AG08396 (cell line): ENCODE measurements around the gene RNF4.
"Not testable (repeated sequence)": the region's sequence is repeated elsewhere in the genome, so short reads cannot be mapped to it uniquely, and the experiment has no call there.

ENCODE experiments used
- DNase-seq: peaks from one replicate; pipeline ENCODE4 v3.0.0; 2012; ENCODE audit warnings: low spot score, mixed read lengths

Gene RNF4

DNA sequence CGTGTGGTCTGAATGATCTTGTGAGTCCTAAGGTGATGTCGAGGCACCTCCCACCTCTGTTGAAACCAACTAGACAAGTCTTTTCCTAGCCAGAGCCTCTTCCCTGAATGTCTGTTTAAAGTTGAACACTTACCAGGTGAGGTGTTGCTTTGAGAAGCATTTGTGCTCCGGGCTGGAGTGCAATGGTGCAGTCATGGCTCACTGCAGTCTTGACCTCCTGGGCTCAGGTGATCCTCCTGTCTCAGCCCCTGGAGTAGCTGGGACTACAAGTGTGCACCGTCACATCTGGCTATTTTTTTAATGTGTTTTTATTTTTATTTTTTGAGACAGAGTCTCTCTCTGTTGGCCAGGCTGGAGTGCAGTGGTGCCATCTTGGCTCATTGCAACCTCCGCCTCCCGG, 18.1 kb downstream of the RNF4 start:
- DNase-seq: no peak

DNA sequence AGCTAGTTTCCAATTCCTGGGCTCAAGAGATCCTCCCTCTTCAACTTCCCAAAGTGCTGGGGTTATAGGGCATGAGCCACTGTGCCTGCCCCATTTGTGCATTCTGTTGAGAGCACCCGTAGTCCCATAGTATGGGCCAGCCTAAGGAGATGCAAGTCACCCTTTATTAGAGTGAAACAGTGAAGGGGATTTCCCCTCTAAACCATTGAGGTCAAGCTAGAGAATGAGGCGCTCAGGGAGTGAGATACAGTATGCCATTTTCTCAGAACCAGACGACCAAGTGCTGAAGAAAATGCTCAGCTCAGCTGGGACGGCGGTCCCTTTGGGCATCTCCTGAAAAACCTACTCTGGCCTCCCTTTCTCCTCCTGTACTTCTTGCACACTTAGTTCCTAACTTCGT, 18.7 kb downstream of the RNF4 start:
- DNase-seq: no peak

DNA sequence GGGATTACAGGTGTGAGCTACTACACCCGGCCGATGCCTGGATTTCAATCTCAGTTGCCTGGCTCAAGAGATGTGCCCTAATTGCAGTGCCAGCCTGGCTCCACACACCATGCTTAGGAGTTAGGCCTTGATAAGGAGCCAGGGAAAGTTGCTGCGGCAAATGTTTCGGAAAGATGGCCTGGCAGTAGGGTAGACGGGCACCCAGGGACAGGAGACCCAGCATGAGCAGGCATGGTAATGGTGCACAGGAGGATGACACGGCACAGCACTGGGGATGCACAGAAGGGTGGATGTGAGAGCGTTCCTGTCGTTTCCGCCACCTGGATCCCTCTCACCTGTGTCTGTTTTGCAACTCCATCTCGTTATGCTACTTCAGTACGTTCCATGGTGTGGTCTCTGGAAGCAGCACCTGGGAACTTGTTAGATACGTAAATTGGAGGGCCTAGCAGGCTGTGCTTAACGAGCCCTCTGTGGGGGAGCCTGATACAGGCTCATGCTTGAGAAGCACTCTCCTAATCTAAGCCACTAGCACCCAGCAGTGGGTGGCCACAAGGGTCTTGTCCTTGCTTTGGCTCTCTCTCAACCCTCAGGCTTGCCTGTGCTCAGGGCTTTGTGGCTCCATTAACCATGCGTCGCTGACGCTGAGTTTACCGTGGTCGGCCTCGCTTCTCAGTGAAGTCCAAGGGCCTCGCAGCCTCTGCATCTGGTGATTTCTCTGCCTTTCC, 20.3 kb downstream of the RNF4 start:
- no peak for DNase-seq

DNA sequence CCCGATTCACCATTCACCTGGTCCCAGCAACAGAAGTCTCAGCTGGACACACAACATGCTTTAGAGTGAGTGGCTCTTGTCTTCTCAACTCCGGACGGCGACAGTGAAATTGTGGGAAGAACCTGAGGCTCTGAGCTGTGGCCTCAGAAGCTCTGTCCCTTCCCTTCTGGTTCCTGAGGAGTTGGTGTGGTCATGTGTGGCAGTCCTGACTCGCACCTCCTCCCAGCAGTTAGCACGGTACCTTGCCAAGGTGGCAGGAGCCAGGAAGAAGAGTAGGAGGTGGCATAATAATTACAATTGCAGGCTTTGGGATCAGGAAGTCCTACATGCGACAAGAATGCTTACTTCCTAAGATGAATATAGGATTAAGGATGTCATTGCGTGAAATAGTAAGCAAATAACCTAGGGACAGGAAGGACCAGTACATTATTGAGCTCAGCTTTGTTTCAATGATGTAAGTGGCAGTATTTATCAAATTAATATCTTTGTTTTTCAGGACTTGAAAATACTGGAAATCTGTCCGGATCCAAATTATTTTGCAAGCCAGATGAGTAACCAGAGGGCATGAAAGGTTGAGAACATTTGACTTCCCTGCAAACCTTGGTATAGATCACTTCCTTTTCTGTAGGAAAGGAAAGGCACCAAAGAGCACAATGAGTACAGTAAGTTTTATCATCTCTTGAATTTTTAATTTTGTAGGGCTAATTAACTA, 21.1 kb downstream of the RNF4 start:
- no peak for DNase-seq

DNA sequence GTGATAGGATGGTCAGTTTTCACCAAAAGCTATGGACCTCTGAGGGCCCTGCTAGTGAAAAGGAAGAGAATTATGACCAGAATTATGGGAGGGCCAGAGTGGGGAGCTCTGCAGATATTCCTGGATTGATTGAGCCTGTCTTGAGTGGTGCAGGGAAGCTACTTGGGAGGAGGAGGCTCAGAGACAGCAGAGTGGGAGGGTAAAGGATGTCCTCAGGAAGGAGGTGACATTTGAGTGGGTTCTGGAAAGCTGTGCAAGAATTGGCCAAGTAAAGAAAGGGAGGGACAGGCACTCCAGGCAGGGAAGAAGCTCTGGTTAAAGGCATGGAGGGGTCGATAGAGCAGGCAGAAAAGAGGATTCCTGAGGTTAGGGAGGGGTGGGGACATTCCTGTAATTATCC, 24.1 kb downstream of the RNF4 start:
- DNase-seq: no peak

DNA sequence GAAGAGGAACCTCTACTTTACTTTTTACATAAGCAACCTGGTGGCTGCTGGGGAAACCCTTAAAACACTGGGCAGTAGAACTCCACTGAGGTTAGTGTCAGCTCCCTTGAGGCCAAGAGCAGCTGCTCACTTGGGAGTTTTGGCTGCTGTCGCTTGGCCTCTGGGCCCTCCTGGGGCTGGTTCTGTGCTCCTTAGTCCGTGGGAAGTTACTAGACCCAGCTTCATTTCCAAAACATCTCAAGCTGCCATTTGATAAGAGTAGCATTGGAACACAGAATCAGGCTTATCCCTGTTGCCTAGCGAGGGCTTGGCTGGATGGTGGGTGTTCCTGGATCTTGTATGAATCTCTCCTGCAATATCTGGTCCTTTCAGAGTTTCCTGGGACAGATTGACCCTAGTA, 26.1 kb downstream of the RNF4 start:
- no peak for DNase-seq

DNA sequence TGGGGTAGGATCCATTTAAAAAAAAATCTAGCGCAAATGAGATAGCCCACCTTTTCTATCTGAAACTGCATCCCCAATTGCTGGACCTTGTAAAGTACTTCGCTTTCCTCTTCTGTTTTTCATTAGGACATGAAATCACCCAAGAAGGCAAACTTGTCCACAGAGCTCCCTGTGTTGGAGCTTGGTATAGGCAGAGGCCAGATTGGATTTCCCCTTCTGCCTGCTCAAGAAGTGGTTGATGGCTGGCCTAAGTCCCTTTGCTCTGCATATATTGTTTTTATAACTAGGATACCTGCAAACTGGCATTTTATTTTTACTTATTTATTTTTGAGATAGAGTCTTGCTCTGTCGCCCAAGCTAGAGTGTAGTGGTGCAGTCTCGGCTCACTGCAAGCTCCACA, 28.4 kb downstream of the RNF4 start:
- DNase-seq: no peak

DNA sequence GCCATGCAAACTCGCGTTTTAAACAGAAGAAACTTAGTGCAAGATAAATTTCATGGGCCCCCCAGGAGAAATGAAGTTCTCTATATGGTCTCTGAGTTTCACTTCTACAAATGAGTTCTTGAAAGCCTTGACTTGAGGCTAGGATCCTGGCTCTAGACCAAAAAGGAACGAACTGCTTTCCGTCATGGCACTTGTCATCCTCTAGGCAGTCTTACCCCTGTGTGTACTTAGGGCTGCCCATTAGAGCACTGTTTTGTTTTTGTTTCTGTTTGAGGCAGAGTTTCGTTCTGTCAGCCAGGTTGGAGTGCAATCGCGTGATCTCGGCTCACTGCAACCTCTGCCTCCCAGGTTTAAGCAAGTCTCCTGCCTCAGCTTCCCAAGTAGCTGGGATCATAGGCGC, 29.0 kb downstream of the RNF4 start:
- no peak for DNase-seq

DNA sequence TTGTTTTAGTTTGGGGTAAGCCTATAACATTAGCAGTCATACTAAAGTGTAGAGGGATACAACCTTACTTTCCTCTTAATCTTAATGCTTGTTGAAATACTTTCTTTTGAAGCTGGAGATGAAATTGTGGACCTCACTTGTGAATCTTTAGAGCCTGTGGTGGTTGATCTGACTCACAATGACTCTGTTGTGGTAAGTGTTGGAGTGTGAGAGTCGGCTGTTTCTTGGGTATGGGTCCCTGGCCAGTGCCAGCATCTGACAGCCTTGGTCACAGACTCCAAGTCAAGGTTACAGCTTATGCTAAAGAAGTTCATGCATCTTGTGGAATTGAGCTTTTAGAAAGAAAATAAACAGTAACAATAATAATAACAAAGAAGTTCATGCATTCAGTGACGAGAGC, 31.6 kb downstream of the RNF4 start:
- no peak for DNase-seq

DNA sequence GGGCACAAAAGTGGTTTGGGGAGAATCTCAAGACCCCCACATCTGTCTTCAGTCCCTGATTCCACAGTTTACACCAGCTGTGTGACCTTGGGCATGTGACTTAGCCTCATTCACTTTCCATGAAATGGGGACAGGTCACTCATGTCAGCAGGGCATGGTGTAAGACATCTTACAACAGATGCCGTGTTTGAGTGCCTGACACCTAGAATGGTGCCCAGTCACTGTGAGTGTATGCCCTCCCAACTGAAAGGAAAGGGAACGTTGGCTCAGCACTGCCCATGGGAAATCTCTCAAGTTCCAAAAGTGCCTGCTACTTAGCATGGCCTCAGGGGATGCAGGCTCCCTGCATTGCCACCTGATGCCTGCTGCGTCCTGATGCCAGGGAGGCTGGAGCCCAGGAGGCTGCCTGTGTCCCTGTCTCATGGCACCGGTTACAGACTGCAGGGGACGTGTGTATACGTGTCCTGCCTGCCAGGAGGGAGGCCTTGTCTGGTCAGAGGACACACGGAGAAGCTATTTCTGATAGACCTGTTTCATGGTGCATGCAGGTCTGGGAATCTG, 32.2 kb downstream of the RNF4 start:
- DNase-seq: no peak

DNA sequence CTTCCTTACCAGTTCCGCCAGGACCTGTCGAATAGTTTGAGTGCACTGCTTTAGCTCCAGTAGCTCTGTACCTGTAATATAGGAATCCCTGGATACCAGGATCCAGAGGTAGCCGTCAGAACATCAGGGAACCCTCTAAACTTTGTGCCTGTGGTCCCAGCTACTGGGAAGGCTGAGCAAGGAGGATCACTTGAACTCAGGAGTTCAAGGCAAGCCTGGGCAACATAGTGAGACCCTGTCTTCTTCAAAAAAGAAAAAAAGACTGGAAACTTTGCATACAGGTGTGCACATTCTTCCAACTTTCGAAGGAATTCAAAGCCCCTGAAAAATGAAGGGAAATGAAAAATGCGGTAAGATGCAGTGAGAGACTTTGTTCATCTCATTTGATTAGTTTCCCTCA, 34.9 kb downstream of the RNF4 start:
- DNase-seq: no peak

DNA sequence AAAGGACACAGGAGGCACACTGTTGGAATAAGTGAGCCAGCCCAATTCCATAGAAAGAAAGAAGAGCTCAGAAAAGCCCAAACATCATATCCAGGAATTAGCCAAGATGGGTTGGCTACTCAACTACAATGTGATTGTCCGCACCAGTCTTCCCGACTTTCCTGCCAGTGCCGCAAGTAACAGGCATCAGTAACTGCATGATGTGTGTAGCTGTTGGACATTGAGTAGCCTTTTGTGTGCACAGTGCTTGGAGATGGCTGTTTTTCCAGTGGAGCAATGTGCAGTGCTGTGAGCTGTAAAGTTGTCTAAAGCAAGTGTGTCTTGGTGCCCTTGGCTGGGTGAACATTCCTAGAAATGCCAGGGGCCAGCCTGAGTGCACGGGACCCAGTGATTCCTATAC, 38.4 kb downstream of the RNF4 start:
- DNase-seq: no peak

DNA sequence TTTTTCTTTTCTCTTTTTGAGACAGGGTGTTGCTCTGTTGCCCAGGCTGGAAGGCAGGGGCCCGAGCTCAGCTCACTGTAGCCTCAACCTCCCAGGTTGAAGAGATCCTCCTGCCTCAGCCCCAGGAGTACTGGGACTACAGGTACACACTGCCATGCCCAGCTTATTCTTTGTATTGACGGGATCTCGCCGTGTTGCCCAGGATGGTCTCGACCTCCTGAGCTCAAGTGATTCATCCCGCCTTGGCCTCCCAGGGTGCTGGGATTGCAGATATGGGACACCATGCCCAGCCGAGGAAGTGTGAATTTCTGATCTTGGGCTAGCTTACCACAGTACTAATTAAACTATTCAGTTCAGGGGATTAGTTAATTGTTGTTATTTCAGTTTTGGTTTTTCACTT, 38.9 kb downstream of the RNF4 start:
- DNase-seq: no peak

DNA sequence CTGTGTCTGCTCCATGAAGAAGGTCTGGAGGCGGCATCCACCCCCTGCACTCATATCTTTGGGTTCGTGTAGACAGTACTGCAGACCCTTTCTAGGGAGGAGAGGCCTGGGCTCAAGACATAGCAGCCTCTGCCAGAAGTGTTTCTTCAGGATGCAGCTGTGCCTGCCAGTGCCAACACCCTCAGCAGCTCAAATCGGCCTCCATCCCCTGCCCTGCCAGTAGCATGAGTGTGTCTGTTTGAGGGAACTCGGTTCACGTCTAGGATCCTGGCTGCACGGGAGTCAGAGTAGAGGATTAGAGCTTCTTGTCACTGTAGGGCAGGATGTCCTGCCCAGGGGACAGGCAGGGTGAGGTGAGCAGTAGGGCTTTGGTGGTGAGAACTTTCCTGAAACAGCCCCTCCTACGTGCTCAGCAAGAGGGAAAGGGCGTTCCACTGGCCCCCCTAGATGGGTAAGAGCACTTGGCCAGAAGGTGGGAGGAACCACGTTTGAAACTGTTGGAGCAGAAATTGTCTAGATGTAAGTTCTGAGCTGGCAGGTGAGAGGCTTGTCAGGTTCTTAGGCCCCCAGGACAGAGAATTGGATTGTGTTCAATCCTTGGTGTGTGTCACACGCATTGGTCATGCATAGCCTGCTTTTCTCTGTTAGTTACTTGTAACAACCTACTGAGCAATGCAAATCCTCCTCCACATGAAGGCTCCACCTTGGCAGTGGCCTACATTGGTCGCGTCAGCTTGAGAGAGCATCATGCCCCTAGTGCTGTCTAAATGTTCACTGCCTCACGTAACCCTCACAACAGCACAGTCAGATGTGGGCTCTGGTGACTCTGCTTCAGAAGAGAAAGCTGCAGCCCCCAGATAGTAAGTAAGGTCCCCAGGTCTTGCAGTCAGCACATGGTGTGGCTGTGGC, 41.7 kb downstream of the RNF4 start:
- DNase-seq: no peak

DNA sequence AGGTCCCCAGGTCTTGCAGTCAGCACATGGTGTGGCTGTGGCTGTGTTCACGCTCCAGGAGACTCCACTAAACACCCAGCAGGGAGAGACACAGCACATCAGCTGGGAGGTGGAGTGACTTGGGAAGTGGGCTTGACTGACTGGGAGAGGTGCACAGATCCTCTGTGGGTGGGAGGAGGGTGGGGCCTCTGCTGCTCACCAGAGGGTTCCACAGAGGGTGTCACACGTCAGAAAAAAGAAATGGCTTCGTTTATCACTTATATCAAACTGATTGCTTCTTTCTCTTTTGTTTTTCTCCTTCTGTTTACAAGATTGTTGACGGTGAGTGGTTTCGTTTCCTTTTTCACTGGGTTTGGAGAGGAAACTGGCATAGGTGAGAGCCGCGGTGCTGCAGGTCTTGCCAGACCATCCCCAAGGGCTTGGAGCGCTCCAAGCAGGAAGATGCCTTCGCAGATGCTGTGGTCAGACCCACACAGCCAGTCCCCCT, 42.8 kb downstream of the RNF4 start:
- DNase-seq: no peak

DNA sequence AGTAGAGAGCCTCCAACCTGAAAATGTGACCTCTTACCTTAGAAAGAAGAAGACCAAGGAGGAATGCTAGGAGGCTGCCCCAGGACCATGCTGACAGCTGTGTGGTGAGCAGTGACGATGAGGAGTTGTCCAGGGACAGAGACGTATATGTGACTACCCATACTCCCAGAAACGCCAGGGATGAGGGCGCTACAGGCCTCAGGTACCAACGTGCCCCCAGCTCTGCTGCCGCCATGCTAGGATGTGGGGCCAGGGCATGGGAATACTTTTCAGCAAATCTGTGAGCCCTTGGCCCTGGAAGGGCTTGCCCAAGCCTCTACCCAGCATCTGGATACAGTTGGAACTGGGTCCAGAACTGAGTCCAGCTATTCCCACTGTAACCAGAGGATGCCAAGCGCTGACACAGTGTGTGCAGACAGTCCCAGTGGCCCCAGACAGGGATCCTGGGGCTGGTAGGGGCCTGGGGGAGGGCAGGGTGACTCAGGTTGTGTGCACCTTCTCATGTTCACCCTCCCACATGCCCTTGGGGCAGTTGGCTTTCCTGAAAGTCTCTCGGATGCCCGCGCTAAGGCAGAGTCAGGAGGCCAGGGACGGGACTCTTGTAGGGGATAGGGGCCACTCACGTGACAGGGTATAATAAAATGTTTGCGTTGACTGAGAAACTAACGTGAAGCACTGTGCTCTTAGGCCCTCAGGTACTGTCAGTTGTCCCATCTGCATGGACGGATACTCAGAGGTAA, 43.7 kb downstream of the RNF4 start:
- DNase-seq: no peak

DNA sequence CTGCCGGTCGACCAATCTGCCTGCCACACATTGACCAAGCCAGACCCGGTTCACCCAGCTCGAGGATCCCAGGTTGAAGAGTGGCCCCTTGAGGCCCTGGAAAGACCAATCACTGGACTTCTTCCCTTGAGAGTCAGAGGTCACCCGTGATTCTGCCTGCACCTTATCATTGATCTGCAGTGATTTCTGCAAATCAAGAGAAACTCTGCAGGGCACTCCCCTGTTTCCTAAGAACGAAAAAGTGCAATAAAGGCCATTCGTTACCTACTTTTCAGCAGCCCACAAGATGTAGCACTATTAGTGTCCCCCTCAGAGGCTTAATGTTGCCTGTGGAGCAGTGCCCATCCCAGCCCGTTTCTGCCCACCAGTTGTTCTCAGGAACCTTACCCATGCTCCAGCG, 45.3 kb downstream of the RNF4 start:
- not testable (repeated sequence) for DNase-seq

DNA sequence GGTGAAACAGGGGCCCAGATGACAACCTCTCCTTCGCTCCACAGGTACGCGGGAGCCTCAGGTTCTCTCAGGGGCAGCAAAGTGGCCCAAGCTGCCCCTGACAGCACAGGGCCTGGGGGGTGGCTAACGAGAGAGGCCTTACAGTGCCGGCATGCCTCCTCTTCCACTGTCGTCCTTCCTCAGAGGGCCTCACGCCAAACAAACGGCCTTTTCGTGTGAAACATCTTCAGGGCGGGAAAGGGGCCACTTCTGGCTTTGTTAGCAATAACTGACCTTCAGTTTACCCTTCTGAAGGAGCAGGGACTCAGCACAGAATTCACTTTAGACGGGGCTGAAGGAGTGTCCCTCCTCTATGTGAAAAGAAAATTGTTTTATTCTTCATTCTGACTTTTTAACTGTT, 46.0 kb downstream of the RNF4 start:
- DNase-seq: not testable (repeated sequence)

DNA sequence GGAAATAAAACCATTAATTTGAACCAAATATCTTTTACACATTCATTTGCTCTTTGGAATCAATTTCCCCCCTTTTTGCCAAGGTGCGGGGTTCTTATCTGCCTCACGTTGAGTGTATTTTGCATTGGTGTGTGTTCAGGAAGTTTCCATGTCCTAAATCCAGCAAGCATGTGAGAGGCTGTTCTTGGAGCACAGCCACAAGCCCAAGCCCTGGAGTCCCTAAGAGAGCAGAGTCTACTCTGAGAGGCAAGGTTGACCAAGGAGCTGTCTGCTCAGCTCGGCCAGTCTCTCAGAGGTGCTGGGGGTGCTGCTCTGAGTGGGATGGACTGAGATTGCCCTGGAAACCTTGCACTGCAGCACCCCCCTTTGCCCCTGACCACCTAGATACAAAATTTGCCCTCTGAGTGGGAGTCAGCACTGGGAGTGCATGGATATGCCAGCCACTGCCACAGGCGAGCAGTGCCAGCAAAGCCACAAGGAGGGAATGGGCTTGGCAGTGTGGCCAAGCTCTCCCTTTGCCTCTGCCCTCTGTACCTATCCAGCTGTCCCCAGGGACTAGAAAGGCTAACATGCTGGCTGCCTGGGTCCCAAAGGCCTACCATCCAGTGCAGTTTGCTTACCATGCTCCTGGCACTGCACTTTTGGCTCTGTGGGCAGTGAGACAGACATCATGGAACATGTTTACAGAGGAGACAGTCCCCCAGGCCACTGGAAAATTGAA, 47.1 kb downstream of the RNF4 start:
- no peak for DNase-seq

DNA sequence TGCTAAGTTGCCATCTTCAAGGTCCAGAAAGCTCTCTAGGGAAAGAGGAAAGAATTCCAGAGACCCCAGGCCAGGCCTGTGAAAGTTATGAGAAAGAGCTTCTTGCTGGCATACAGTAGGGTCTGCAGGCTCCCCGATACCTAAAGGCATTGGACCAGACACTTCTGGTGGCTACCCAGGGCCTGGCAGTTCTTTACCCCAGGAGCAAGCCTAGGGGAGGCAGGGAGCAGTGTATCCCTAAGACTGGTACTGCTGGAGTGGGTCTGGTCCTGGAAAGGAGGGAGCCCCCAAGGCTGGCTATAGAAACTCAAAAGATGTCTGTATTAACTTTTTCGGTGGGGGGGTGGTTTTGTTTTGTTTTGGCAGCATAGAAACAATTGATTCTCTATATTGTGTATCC, 47.7 kb downstream of the RNF4 start:
- no peak for DNase-seq

DNA sequence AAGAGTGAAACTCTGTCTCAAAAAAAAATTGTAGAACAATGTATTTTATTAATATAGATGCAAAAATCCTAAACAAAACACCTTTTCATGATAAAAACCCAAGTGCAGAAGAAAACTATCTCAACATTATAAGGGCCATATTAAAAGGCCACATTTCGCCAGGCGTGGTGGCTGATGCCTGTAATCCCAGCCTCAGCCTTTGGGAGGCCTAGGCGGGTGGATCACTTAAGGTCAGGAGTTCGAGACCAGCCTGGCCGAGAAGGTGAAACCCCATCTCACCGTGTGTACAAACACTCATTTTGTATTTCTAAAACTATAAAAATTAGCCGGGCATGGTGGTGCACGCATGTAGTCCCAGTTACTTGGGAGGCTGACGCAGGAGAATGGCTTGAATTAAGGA, 57.7 kb downstream of the RNF4 start:
- DNase-seq: no peak
